IPS DF 4.7 (cell line): ENCODE data around the gene FAM8A1.
A peak's percentile ranks its signal among the peaks of the same experiment; 100 is the strongest.
"Not testable (repeated sequence)": the region's sequence is repeated elsewhere in the genome, so short reads cannot be mapped to it uniquely, and the experiment has no call there.

Source experiments
- DNase-seq: peaks from one replicate; pipeline ENCODE4 v3.0.0-alpha.2; 2013; ENCODE audit warnings: low spot score; ENCODE audit errors: extremely low read depth

Gene FAM8A1, protein sequence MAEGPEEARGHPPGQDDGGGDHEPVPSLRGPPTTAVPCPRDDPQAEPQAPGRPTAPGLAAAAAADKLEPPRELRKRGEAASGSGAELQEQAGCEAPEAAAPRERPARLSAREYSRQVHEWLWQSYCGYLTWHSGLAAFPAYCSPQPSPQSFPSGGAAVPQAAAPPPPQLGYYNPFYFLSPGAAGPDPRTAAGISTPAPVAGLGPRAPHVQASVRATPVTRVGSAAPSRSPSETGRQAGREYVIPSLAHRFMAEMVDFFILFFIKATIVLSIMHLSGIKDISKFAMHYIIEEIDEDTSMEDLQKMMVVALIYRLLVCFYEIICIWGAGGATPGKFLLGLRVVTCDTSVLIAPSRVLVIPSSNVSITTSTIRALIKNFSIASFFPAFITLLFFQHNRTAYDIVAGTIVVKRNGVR

DNA sequence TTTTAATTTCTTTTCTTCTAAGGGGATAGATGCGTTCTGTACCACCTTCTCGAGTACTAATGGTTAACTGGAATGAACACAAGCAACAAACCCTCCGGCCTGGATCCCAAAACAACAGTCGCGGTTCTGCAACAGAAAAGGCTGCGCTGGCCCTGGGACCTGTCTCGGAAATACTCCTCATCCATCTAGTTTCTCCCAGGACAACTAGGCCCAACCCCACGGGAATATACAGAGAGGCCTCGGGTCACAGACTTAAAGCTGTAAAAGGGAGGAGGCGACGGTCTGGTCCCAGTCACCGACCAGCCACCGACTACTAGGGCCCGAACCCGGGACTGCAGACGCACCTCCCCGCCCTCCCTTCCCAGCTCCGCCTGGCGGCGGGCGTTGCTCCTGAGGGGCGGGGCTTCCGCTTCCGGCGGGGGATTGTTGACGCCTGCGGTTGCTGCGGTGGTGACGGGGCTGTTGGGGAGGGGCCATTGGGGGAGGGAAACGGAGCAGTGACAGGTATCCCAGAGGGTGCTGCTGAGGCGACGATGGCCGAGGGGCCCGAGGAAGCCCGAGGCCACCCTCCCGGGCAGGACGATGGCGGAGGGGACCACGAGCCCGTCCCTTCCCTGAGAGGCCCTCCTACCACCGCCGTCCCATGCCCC is at the start of gene FAM8A1:
Gene FAM8A1, plus strand, starts transcription at position 426 of the 650 bp plus-strand sequence. Its CDS starts 108 bp downstream, at position 534.
- peak; percentile 80 for DNase-seq

DNA sequence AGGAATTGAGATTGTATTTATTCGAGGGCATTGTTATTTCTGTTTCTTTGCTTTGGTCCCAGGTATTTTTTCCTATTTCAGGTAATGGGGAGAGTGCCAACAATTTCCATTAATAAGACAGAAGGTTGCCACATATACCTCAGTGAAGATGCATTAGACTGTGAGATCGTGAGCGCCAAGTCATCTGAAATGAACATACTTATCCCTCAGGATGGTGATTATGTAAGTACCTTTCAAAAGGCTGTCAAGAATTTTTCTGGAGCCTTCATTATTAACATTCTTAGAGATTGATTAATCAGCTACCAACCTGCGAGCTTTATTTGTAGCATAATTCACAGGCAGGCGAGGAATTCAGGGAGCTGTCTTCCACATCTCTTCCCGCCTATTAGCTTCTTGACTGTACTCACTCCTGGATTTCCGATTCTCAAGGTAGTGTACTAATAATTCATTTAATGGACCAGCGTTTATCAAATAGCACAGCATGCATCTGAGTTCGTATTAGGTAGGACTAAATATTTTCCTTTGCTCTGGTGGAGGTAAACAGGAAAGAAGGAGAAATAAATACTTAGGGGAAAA is 48.6 kb upstream of the FAM8A1 start:
- DNase-seq, result no peak

DNA sequence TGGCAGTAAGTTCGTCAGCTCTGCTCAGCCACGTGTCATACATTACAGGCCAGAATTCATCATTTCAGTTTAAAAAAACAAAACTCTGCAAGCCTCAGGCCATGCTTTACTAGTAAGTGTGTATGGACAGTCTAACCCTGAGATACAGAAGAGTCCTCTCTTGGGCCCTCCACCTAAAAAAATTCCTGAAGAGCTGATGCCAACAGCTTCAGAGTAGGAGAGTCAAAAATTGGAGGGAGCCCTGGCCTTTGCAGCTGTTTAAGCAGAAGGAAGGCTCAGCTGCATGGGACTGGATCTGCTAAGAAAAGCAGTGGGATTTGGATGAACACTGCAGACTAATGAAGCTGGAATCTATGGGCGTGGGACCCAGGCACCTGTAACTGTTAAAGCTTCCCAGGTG is 47.2 kb upstream of the FAM8A1 start:
- DNase-seq, result no peak

DNA sequence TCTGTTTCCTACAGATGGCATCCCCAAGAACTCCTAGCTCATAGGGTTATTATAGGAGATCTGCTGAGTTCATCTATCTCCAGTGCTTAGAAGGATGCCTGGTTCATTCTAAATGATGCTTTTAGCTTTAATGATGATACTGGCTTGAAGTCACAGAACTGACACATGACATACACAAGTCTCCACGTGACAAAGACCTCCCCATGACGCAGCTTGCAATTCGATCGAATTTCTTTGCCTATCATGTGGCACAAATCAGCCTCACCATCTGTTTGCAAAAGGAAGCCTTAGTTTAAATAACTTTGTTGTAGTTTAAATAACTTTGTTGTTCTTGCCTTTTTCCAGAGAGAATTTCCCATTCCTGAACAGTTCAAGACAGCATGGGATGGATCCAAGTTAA is 44.1 kb upstream of the FAM8A1 start:
- no peak for DNase-seq

DNA sequence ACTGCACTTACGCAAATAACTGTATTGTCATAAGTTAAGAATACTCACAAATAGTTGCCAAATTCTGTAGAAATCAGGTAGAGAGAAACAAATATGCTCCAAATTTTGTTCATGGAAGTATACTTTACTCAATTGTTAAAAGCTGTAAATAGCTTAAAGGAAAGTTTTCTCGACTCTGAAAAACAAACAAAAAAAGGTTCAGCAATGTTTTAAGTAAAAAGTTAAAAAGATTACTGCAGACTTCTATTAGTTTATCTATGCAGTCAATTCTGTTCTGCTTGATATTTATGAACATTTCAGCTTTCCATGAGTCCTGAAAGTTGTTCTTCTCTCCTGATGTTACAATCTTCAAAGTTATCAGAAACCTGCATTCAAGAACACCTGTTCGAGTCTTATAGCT is 37.5 kb upstream of the FAM8A1 start:
- no peak for DNase-seq

DNA sequence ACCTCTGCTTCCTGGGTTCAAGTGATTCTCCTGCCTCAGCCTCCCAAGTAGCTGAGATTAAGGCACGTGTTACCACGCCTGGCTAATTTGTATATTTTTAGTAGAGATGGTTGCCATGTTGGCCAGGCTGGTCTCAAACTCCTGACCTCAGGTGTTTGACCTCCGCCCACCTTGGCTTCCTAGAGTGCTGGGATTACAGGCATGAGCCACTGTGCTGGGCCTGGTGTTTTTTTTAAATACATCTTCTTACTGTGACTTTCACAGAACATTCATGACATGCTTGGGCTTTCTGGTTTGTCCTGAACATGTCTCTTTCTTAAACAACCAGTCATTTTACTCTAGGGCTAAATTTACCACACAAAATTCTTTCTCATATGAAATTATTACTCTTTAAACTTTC is 34.7 kb upstream of the FAM8A1 start:
- DNase-seq, result no peak

DNA sequence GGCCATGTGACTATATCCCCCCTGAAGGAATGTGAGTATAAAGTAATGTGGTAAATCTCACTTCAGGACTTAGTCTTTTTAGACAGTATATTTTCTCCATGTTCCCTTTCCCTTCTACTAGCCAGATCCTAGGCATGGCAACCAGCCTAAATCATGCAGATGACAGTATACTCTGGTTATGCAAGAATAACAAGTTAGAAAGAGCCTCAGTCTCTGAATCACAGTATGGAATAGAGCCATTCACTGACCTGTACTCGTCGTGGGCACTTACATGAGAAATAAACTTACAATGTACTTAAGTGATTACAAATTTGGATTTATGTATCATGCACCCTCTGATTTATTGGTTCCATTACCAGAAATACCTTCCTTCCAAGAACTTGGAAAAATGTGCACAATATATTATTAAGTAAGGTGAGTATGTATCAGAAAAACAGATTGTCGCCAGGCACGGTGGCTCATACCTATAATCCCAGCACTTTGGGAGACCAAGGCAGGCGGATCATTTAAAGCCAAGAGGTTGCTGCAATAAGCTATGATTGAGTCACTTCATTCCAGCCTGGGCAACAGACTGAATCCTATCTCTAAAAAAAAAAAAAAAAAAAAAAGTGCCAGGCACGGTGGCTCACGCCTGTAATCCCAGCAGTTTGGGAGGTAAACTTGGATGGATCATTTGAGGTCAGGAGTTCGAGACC is 25.1 kb upstream of the FAM8A1 start:
- no peak for DNase-seq

DNA sequence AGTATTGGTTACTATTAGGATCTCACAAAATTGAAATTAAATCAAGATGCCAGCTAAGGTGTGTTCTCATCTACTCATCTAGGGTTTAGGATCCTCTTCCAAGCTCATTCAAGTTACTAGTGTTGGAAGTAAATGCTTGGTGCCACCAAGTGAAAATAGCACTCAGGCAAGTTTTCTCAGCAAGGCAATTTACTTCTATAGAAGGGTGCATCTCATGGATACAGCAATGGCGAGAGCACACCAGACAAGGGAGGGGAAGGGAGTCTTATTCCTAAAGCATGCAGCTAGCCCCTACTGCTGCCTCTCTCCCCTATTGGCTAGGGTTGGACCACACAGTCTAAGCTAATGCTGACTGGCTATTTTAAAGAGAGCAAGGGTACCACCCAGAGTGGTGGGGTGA is 23.0 kb upstream of the FAM8A1 start:
- DNase-seq, result no peak

DNA sequence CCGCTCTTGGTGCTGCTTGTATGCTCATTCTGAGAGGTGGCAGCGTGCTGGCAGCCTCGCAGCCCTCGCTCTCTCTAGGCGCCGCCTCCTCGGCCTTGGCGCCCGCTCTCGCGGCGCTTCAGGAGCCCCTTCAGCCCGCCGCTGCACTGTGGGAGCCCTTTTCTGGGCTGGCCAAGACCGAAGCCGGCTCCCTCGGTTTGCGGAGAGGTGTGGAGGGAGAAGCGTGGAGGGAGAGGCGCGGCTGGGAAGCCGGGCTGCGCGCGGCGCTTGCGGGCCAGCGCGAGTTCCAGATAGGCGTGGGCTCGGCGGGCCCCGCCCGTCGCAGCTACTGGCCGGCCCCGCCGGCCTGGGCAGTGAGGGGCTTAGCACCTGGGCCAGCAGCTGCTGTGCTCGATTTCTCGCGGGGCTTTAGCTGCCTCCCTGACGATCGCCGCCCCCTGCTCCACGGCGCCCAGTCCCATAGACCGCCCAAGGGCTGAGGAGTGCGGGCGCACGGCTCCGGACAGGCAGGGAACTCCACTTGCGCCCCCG is 19.5 kb upstream of the FAM8A1 start:
- no peak for DNase-seq

DNA sequence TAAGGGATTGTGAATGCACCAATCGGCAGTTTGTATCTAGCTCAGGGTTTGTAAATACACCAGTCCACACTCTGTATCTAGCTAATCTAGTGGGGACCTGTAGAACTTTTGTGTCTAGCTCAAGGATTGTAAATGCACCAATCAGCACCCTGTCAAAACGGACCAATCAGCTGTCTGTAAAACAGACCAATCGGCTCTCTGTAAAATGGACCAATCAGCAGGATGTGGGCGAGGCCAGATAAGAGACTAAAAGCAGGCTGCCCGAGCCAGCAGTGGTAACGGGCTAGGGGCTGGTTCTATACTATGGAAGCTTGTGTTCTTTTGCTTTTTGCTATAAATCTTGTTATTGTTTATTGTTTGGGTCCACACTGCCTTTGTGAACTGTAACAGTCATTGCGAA is 18.8 kb upstream of the FAM8A1 start:
- not testable (repeated sequence) for DNase-seq

DNA sequence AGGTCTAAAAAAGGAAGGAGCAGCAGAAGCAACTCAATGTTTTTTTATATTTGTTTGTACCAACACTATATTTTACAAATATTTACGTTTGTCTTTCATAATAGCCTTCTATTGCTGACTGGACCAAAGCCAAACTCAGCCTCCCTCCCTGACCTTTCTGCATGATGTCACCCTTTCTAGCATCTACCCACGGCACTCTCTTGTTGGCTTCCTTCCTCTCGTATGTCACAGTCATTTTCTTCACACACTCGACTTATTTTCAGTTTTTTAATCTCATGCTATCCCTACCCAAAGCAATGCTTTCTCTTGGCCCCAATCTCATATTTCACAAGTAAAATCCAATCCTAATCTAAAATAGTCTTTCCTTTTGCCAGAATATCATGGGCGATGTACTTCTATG is 16.3 kb upstream of the FAM8A1 start:
- DNase-seq, result no peak

DNA sequence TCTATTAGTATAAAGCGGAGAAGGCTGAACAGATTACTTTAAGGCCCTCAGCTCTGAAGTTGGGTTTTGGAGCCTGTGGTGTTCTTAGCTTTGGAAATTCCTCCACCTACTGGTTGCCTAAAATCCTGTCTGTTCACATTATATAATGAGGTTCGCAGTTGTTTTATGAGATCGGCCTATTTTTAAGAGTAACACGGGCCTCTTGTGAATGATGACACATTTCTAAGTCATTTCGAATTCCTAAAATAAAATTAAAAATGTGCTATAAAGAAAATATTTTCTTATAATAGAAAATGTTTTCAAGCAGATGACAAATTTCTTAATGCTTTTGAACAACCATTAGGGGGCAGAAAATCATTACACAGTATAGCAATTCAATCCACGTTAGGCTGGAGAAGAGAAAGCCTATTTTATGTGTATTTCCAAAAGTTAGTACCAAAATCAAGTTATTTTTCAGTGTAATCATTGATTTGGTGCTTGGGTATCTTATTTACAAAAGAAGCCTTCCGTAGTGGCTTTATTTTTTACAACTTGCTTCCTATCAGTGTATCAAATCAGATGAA is 15.8 kb upstream of the FAM8A1 start:
- no peak for DNase-seq

DNA sequence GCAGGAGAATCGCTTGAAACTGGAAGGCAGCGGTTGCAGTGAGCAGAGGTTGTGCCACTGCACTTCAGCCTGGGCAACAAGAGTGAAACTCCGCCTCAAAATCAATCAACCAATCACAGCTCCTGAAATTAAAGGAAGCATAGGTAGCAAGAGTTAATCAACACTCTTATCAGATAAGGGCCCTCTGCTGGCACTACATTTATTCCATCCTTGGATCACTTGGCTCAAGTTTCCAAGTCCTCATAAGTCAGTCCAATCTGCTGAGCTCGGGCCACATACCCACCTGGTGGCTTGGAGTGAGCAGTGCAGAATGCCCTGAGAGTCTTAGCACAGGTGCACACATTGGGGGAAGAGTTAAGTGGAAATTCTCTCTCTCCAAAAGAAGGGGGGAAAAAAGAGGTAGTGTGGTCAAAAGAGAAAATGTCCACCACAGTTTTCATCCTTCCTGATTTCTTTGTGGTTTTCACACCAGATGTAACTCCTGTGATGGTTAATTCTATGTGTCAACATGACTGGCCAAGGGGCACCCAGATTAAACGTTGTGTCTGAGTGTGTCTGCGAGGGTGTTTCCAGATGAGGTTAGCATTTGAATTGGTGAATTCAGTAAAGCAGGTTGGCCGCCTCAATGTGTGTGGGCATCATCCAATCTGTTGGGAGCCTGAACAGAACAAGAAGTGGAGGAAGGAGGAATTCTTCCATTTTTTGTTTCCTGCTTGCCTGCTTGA is 14.2 kb upstream of the FAM8A1 start:
- no peak for DNase-seq

DNA sequence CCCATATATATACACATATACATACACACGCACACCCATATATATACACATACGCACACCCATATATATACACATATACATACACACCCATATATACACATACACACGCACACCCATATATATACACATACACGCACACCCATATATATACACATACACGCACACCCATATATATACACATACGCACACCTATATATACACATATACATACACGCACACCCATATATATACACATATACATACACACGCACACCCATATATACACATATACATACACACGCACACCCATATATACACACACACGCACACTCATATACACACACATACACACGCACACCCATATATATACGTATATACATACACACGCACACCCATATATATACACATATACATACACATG is 13.5 kb upstream of the FAM8A1 start:
- not testable (repeated sequence) for DNase-seq

DNA sequence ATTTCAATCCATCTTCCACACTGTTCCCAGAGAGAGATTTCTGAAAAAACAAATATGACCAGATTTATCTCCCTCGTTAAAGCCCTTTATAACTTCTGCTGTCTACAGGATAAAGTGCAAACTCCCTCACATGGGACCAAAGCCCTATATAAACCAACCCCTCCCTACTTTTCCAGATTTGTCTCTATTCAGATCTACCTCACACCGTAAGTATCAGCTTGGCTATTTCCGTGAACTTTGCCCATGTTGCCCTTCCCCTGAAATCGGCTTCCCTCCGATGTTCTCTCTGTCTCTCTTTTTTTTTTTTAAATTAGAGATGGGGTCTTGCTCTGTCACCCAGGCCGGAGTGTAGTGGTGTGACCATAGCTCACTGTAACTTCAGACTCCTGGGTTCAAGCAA is 12.1 kb upstream of the FAM8A1 start:
- no peak for DNase-seq

DNA sequence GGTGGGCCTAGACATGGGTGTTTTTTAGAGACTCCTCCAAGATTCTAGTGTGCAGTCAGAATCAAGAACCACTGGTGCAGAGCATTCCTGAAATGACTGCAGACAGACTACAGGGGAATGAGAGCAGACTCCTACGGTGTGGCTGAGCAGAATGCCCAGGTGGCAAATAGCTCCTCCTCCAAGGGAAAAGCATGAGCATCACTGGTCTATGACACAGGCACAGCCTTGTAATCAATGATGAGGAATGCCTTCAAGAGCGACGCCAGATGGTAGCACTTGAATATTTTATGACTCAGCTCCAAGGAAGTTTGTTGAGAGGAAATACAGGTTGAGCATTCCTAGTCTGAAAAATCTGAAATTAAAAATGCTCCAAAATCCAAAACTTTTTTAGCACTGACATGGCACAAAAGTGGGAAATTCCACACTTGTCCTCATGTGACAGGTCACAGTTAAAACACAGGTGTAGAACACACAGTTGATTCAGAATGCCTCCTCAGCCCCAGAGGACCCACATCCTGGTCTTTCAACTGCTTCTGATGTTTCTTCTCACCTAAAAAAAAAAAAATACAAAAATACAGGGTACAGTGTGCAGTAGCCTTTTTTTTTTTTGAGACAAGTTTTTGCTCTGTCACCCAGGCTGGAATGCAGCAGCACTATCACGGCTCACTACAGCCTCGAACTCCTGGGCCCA is 10.6 kb upstream of the FAM8A1 start:
- no peak for DNase-seq

DNA sequence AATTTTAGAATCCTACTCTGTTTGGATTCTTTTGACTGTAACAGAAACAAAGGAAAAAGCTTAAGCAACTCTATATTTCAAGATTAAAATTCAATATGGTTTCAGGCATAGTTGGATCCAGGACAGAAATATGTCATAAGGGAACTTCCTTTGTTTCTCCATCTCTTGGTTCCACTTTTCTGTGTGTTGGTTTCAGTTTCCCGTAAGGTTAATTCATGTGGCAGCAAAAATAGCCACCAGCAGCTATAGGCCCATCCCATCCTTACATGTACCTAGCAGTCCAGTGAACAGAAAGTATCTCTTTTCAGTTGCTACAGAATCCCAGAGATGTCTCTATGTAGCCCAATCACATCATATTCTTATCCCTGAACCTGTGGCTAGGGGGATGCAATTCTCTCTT is 8.8 kb upstream of the FAM8A1 start:
- no peak for DNase-seq

DNA sequence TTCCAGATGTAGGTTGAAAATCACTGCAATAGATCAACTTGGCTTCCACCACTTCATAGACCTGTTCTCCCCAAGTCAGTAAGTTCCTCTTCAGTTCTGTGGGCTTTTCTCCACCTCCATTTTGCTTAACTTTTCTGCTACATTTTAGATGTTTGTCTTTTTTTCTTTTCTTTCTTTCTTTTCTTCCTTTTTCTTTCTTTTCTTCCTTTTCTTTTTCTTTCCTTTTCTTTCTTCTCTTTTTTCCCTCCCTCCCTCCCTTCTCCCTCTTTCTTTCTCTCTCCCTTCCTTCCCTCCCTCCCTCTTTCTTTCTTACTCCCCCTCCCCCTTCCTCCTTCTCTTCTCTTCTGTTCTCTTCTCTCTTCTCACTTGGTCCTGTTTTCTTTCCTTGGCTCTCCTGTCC is 6.9 kb upstream of the FAM8A1 start:
- no peak for DNase-seq

DNA sequence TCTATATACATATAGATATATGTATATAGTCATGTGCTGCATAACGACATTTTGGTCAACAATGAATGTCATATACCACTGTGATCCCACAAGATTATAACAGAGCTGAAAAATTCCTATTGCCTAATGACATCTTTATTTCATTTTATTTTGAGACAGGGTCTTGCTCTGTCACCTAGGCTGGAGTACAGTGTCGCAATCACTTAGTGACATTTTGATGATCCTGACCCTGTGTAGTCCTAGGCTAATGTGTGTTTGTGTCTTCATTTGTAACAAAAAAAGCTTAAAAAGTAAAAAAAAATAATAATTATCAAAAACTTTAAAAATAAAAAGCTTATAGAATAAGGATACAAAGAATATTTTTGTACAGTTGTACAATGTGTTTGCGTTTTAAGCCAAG is 4.0 kb upstream of the FAM8A1 start:
- no peak for DNase-seq
